HCT116 (cell line): ENCODE results near the gene NFKBIZ. TPM values are rescaled to one million over a fixed set of nuclear protein-coding genes. Genes with fewer than 3 reads are reported as not detected.

Experiments
- ATAC-seq: fragments of 200-7000 bp; cut with Tn5 transposase; 2 replicates; pipeline ENCODE4 v1.9.1; 2020; ENCODE audit warnings: mild to moderate bottlenecking, moderate library complexity
- BruUV-seq: library from RNA; stranded (reverse); fragments of 400-500 nt; replicated peaks from 2 replicates; lab custom pipeline; 2021; lab: Mats Ljungman, UMichigan
- CTCF ChIA-PET: fragments of 300-600 bp; sonication (Branson Sonifier 250); formaldehyde crosslinking; loops from one replicate; lab custom pipeline; 2021; ENCODE audit warnings: antibody characterized with exemption; lab: Charles Lee
- POLR2A ChIA-PET: fragments of 300-600, 350-600 bp; sonication (Branson Sonifier 250); formaldehyde crosslinking; loops from one replicate; lab custom pipeline; 2021; ENCODE audit warnings: antibody characterized with exemption; lab: Charles Lee
- RAD21 ChIA-PET, 2 experiments: fragments of 300-600 bp; sonication (Branson Sonifier 250); formaldehyde crosslinking; loops; one replicate each; lab custom pipeline; 2023; ENCODE audit warnings: low total read pairs in 2 of 2; ENCODE audit not compliant: uncharacterized antibody in 2 of 2, unreplicated experiment in 2 of 2, low non-redundant PET in 1 of 2; lab: Charles Lee
- DNase-seq: peaks from one replicate; pipeline ENCODE4 v3.0.0-alpha.2; 2010; ENCODE audit warnings: low read depth, low spot score
- H2AFZ ChIP-seq: fragments of 200-600 bp; shearing (Covaris generic), sonication (generic); 2 replicates; pipeline ENCODE4 v1.6.1; 2017; ENCODE audit warnings: low read depth, mixed run types, mixed read lengths, antibody characterized with exemption, low read length; ENCODE audit not compliant: poor library complexity, severe bottlenecking
- H3K27ac ChIP-seq: 2 replicates; pipeline ENCODE4 v1.5.1; 2012; ENCODE audit warnings: low read depth, low read length
- H3K27me3 ChIP-seq: fragments of 200-600 bp; sonication (generic); 2 replicates; pipeline ENCODE4 v1.6.1; 2016; ENCODE audit warnings: mixed run types, low read length, mixed read lengths; ENCODE audit not compliant: insufficient read depth
- H3K36me3 ChIP-seq, 2 experiments: fragments of 200-500 bp in 1 of 2; fragments of 200-600 bp in 1 of 2; sonication (Bioruptor generic) in 1 of 2; sonication (generic) in 1 of 2; 2 replicates each; pipeline versions ENCODE4 v1.5.1 to v1.6.1; 2014 to 2016; ENCODE audit warnings: low read length in 2 of 2, inconsistent platforms in 1 of 2, mixed read lengths in 1 of 2, mixed run types in 1 of 2; ENCODE audit not compliant: insufficient read depth in 2 of 2, control insufficient read depth in 1 of 2
- H3K4me1 ChIP-seq, 2 experiments: fragments of 200-600 bp in 1 of 2; sonication (generic) in 1 of 2; 2 replicates each; pipeline versions ENCODE4 v1.5.1 to v1.6.1; 2012 to 2017; ENCODE audit warnings: low read length in 2 of 2, inconsistent platforms in 1 of 2, mild to moderate bottlenecking in 1 of 2, mixed read lengths in 1 of 2, mixed run types in 1 of 2, moderate library complexity in 1 of 2; ENCODE audit not compliant: insufficient read depth in 2 of 2, control insufficient read depth in 1 of 2
- H3K4me2 ChIP-seq: fragments of 200-600 bp; sonication (generic); 2 replicates; pipeline ENCODE4 v1.6.1; 2017; ENCODE audit warnings: mixed run types, low read length, mixed read lengths
- H3K4me3 ChIP-seq, 2 experiments: fragments of 200-600 bp in 1 of 2; sonication (generic) in 1 of 2; replicated peaks in 1 of 2; 2 replicates each; pipeline ENCODE4 v1.5.1; 2011 to 2016; ENCODE audit warnings: low read length in 2 of 2, control low read depth in 1 of 2, low read depth in 1 of 2, mild to moderate bottlenecking in 1 of 2, mixed read lengths in 1 of 2, mixed run types in 1 of 2
- H3K79me2 ChIP-seq: fragments of 200-600 bp; sonication (generic); 2 replicates; pipeline ENCODE4 v1.6.1; 2017; ENCODE audit warnings: mild to moderate bottlenecking, mixed run types, low read length, moderate library complexity, mixed read lengths; ENCODE audit not compliant: insufficient read depth
- H3K9ac ChIP-seq: fragments of 200-600 bp; sonication (generic); 2 replicates; pipeline ENCODE4 v1.6.1; 2016; ENCODE audit warnings: low read length, mixed read lengths
- H3K9me2 ChIP-seq: fragments of 200-600 bp; sonication (generic), shearing (Covaris generic); 2 replicates; pipeline ENCODE4 v1.6.1; 2017; ENCODE audit warnings: mixed run types, mild to moderate bottlenecking, moderate library complexity; ENCODE audit not compliant: insufficient read depth
- H3K9me3 ChIP-seq, 2 experiments: fragments of 200-500 bp in 1 of 2; fragments of 200-600 bp in 1 of 2; sonication (Bioruptor generic) in 1 of 2; sonication (generic) in 1 of 2; 2 replicates each; pipeline ENCODE4 v1.6.1; 2014 to 2017; ENCODE audit warnings: low read length in 2 of 2, mixed read lengths in 2 of 2, inconsistent platforms in 1 of 2, low read depth in 1 of 2, mild to moderate bottlenecking in 1 of 2, mixed run types in 1 of 2, moderate library complexity in 1 of 2; ENCODE audit not compliant: control insufficient read depth in 1 of 2, insufficient read depth in 1 of 2
- H4K20me1 ChIP-seq: fragments of 200-600 bp; sonication (generic), shearing (Covaris generic); 2 replicates; pipeline ENCODE4 v1.6.1; 2017; ENCODE audit warnings: mixed run types, mild to moderate bottlenecking, moderate library complexity; ENCODE audit not compliant: insufficient read depth
- CBX3 ChIP-seq: IDR thresholded peaks from 2 replicates; pipeline ENCODE4 v1.6.1; 2012; ENCODE audit warnings: low read depth
- EZH2 ChIP-seq: fragments of 200-600 bp; sonication (generic); IDR thresholded peaks from 2 replicates; pipeline ENCODE4 v1.6.1; 2017; ENCODE audit warnings: antibody characterized with exemption, mixed run types
- EZH2phosphoT487 ChIP-seq: fragments of 200-600 bp; IDR thresholded peaks from 2 replicates; pipeline ENCODE4 v1.6.1; 2018; ENCODE audit warnings: antibody characterized with exemption, borderline replicate concordance
- FOSL1 ChIP-seq: IDR thresholded peaks from 2 replicates; pipeline ENCODE4 v1.6.1; 2012; ENCODE audit warnings: low read depth
- POLR2A ChIP-seq: IDR thresholded peaks from 2 replicates; pipeline ENCODE4 v1.7.0; 2011; ENCODE audit warnings: borderline replicate concordance; ENCODE audit not compliant: insufficient read depth, insufficient read length; ENCODE audit errors: extremely low read depth
- POLR2AphosphoS5 ChIP-seq: IDR thresholded peaks from 2 replicates; pipeline ENCODE4 v1.6.1; 2011; ENCODE audit warnings: mild to moderate bottlenecking, low read depth, low read length, moderate library complexity
- SP1 ChIP-seq: IDR thresholded peaks from 2 replicates; pipeline ENCODE4 v1.6.1; 2012; ENCODE audit warnings: low read depth
- TCF7L2 ChIP-seq: IDR thresholded peaks from 2 replicates; pipeline ENCODE4 v1.7.0; 2011; ENCODE audit warnings: borderline replicate concordance, inconsistent platforms; ENCODE audit not compliant: insufficient read depth, insufficient read length; ENCODE audit errors: extremely low read depth
- ZFX ChIP-seq: fragments of 450-650 bp; IDR thresholded peaks from 2 replicates; pipeline ENCODE4 v1.6.1; 2017
- ZNF274 ChIP-seq: fragments of 200-500 bp; sonication (Bioruptor generic); IDR thresholded peaks from 2 replicates; pipeline ENCODE4 v1.6.1; 2014; ENCODE audit warnings: mild to moderate bottlenecking, low read depth, low read length, inconsistent platforms
- intact Hi-C: fragments of 100-400 bp; cut with micrococcal nuclease; formaldehyde crosslinking; loops from 2 replicates; pipeline ENCODE4 v1.10.0; 2022
- total RNA-seq: library from RNA; stranded (reverse); gene quantifications from one replicate; pipeline ENCODE4 v1.2.1, GENCODE V29; 2021; ENCODE audit not compliant: unreplicated experiment
- TF ChIP-seq, protein P1 (sequence below): IDR thresholded peaks from 2 replicates; pipeline ENCODE4 v1.6.1; 2012
- TF ChIP-seq, protein P2 (sequence below), 3 experiments: fragments of 200-600 bp in 1 of 3; sonication (generic) in 1 of 3; IDR thresholded peaks in 2 of 3; conservative IDR thresholded peaks in 1 of 3; 2 replicates each; pipeline ENCODE4 v1.5.1; 2012 to 2017; ENCODE audit warnings: low read depth in 2 of 3, low read length in 2 of 3, antibody characterized with exemption in 1 of 3, borderline replicate concordance in 1 of 3, control low read depth in 1 of 3, mild to moderate bottlenecking in 1 of 3, mixed read lengths in 1 of 3, mixed run types in 1 of 3, moderate library complexity in 1 of 3; ENCODE audit not compliant: insufficient read depth in 1 of 3
- TF ChIP-seq, protein P3 (sequence below): IDR thresholded peaks from 2 replicates; pipeline ENCODE4 v1.6.1; 2012

NFKBIZ gene
- total RNA-seq, 1 experiment from 2014 or later = 12.2 TPM

DNA sequence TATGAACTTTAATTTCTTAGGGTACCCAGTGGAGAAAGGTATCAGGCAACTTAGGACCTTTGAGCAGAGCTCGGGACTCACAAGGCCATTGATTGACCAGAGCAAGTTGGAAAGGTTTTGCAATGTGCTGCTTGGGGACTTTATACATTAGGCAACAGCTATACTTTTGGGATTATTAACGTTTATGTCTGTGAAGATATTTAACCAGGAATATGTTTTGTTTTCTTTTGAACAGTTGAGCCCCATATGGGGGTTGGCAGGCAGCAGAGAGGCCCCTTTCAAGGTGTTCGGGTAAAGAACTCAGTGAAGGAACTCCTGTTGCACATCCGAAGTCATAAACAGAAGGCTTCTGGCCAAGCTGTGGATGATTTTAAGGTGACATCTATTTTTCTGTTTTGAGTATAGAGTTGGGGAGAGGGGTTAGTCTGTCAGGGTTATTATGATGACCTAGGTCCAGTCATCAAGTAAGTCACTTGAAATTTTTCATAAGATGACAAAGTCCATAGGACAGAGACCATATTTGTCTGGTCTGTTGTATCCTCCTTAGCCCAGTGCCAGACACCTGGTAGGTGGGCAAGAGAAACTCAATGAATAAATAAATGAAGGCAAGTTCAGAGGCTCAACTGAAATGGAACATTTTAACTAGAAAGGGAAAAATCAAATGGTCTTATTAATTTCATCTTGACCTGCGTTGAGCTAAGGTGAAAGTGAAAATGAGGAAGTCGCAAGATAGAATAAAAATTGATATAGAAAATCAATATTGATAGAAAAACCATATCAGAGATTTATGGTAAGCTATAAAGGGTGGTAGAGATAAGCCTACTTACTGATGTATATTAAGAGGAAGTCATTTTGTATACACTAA lies 2.8 kb downstream of the NFKBIZ start:
- CTCF ChIA-PET = interaction anchor here (1.0 kb wide), 1 partner anchor 43 kb away, joined by 3 read pairs; no protein-coding TSS in a partner anchor
- no peak overlapping the region for H2AFZ ChIP-seq
- H3K4me3 ChIP-seq = no peak overlapping the region
- H3K9me2 ChIP-seq = no peaks in the 10 kb centered on the region
- H3K9ac ChIP-seq = no peak overlapping the region
- intact Hi-C loops = no loop called here
- peaks cover 31 to 37% of the 10 kb centered on the region in 2 experiments; a peak in 3 of 4 replicates for H3K36me3 ChIP-seq
- RAD21 ChIA-PET = no interaction called here
- POLR2A ChIA-PET = interaction anchor here (0.9 kb wide), 1 partner anchor 13 kb away, joined by 3 read pairs; no protein-coding TSS in a partner anchor
- TF ChIP-seq CBX3 (no peak), EZH2 (no peak), ZFX (no peak), TCF7L2 (no peak), POLR2A (no peak), ZNF274 (no peak), FOSL1 (no peak), EZH2phosphoT487 (no peak), SP1 (no peak), POLR2AphosphoS5 (no peak)
- TF ChIP-seq, protein P1, sequence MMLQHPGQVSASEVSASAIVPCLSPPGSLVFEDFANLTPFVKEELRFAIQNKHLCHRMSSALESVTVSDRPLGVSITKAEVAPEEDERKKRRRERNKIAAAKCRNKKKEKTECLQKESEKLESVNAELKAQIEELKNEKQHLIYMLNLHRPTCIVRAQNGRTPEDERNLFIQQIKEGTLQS = no peak
- TF ChIP-seq, protein P2, sequence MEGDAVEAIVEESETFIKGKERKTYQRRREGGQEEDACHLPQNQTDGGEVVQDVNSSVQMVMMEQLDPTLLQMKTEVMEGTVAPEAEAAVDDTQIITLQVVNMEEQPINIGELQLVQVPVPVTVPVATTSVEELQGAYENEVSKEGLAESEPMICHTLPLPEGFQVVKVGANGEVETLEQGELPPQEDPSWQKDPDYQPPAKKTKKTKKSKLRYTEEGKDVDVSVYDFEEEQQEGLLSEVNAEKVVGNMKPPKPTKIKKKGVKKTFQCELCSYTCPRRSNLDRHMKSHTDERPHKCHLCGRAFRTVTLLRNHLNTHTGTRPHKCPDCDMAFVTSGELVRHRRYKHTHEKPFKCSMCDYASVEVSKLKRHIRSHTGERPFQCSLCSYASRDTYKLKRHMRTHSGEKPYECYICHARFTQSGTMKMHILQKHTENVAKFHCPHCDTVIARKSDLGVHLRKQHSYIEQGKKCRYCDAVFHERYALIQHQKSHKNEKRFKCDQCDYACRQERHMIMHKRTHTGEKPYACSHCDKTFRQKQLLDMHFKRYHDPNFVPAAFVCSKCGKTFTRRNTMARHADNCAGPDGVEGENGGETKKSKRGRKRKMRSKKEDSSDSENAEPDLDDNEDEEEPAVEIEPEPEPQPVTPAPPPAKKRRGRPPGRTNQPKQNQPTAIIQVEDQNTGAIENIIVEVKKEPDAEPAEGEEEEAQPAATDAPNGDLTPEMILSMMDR (IDR thresholded peaks at IDR 0.05 in 2 of 3, conservative IDR thresholded peaks at IDR 0.05 in 1 of 3; ENCODE audit: borderline replicate concordance in 1 of 3, insufficient read depth in 1 of 3, low read depth in 2 of 3, low read length in 2 of 3) = no peak
- TF ChIP-seq, protein P3, sequence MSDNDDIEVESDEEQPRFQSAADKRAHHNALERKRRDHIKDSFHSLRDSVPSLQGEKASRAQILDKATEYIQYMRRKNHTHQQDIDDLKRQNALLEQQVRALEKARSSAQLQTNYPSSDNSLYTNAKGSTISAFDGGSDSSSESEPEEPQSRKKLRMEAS = no peak
- ATAC-seq (no peak), DNase-seq (no peak)
- H3K27ac ChIP-seq = no peak overlapping the region
- H3K9me3 ChIP-seq = no peaks in the 10 kb centered on the region
- no peak overlapping the region for H3K4me2 ChIP-seq
- BruUV-seq = no TSS peak
- no peaks in the 10 kb centered on the region for H4K20me1 ChIP-seq
- no peaks in the 10 kb centered on the region for H3K27me3 ChIP-seq
- H3K79me2 ChIP-seq = peaks cover 26% of the 10 kb centered on the region
- H3K4me1 ChIP-seq = peaks cover 9 to 23% of the 10 kb centered on the region in 2 experiments
